NCI-H510A treated with DMSO at 0.1 percent for 48 hours (cell line): Measurements from ENCODE around the gene GGA2.
"Not testable (repeated sequence)": the region's sequence is repeated elsewhere in the genome, so short reads cannot be mapped to it uniquely, and the experiment has no call there.

Experiments used
- DNase-seq: peaks from one replicate; lab custom pipeline; 2025; lab: John Stamatoyannopoulos, UW

GGA2 gene

DNA sequence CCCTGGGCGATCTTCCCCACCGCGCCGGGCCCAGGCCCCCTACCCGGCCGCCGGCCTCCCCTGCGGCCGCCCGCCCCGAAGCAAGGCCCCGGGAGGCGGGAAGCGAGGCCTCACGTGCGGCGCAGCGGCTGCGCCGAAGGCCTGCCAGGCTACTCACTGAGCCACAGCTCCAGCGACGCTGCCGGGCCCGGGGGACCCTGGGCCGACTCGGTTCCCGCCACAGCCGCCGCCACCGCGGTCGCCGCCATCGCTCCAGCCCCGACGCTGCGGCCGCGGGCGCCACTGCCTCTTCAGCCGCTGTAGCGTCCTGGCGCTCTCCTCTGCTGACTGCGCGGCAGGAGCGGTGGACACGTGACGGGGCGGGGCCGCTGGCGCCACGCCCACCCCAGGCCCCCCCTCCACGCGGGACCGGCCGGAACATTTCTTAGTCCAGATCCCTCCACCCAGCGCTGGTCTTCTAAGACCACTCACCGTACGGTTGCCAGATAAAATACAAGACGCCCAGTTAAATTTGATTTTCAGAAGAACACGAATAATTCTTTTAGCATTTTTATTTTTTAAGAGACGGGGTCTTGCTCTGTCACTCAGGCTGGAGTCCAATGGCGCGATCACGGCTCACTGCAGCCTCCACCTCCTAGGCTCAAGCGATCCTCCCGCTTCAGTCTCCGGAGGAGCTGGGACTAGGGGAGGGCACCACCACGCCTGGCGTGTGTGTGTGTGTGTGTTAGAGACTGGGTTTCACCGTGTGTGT, at the start of gene GGA2:
Gene GGA2 (minus strand): TSS at position 331 of the 751 bp plus-strand sequence. CDS start 83 bp downstream, at position 248.
- DNase-seq, result peak; percentile 91

- no peak for DNase-seq
These were observed 47.7 kb upstream of the GGA2 start for GRCh38 chr16:23557779-23558702.

DNA sequence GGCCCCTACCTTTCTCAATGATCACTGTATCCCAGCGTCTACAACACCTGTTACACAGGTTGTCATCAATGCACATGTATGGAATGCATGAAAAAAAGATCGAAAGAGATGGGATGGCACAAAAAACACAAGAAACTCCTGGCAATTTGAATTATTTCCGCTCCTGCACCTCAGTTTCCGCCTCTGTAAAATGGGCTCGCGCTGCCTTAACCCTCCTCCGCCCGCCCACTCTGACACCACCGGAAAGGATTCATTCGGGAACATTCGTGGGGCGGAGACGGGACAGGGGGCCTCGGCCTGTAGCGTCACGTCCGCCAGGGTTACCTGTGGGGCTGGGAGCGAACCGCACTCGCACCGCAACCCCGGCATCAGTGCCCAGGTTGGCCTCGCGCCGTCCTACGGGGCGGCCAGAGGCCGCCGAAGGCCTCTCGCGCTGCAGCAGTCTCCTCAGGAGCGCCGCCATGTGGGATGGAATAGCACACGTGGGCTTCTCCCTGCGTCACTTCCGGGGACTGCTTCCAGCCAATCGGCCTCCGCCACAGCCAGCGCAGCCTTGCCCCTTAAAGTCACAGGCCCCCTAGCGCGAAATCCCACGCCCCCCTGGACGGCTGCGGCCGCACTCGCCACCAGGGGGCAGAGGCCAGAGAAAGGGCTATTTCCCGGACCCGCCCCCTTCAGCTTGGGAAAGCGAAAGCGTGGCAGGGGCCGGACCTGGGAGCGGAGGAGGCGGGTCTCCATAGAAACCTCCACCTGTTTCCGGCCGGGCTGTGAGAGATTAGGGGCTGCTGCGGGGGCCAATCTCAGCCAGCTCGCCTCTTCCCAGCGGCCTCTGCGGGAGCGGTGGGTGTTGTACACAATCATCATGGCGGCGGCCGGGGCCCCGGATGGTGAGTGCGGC, 46.8 kb upstream of the GGA2 start, which contains the start of the genes EARS2 and UBFD1:
Gene EARS2 (minus strand): TSS at position 470 of the 898 bp plus-strand sequence. CDS start 7 bp downstream, at position 463.
Gene UBFD1 (plus strand): TSS at position 847 of the 898 bp plus-strand sequence. CDS start 16 bp downstream, at position 863.
- DNase-seq, result peak; percentile 99

DNA sequence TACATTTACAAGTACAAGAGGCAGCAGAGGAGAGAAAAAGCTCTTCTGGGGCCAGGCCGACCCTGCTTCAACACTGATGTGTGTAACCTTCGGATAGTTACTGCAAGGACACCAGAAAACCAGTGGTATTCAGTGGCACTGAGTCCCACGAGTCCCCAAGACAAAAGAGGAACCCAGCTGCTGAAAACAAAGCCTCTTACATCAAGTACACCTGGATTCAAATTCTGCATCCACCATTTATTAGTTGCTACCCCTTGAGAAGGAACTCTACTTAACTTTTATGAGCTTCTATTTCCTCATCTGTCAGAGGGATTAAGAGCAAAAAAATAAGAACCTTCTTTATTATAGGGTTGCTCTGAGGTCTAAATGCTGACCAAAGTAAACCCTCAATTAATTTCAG, 44.2 kb upstream of the GGA2 start:
- no peak for DNase-seq

DNA sequence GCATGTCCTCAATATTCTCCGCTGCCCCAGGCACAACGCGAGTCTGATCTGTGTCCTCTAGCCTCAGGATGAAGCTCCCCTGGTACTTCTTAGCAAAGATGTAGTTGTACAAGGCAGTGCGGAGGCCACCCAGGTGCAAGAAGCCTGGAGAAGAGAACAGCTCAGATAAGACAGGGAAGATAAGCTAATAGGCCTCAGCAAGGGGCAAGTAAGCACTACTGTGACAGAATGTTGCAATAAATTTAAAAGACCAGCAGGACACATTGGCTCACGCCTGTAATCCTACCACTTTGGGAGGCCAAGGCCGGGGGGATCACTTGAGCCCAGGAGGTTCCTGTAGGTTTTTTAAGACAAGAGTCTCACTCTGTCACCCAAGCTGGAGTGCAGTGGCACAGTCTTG, 41.9 kb upstream of the GGA2 start:
- DNase-seq, result no peak

- no peak for DNase-seq
These were observed 39.6 kb upstream of the GGA2 start for GRCh38 chr16:23549938-23550337.

DNA sequence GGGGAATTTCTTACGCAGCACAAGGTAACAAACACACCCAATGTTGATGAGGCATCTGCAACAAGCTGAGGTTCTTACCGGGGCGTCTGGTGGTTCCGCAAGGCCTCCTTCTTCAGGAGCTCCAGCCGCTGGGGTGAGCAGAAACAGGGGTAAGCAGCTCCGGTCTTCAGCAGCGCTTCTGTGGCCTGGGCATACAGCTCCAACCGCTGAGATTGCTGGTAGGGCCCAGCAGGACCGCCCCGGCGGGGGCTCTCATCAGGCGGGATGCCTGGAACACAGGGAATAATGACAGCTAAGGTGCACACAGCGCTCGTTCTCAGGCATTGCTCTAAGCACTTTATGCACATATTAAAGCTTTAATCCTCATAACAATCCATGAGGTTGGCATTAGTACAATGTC, 34.1 kb upstream of the GGA2 start:
- DNase-seq, result no peak

DNA sequence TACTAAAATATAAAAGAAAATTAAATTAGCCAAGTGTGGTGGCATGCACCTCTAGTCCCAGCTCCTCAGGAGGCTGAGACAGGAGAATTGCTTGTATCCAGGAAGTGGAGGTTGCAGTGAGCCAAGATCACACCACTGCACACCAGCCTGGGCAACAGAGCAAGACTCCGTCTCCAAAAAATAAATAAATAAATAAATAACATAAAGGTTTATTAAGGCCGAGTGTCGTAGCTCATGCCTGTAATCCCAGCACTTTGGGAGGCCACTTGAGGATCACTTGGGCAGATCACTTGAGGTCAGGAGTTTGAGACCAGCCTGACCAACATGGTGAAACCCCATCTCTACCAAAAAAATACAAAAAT, 30.5 kb upstream of the GGA2 start:
- DNase-seq, result not testable (repeated sequence)

- DNase-seq, result peak; percentile 91
These were observed 29.9 kb upstream of the GGA2 start for GRCh38 chr16:23539984-23540816.

- no peak for DNase-seq
These were observed 28.6 kb upstream of the GGA2 start for GRCh38 chr16:23538919-23539278.

GRCh38 chr16:23537390-23537789, 27.1 kb upstream of the GGA2 start:
- DNase-seq, result no peak

DNA sequence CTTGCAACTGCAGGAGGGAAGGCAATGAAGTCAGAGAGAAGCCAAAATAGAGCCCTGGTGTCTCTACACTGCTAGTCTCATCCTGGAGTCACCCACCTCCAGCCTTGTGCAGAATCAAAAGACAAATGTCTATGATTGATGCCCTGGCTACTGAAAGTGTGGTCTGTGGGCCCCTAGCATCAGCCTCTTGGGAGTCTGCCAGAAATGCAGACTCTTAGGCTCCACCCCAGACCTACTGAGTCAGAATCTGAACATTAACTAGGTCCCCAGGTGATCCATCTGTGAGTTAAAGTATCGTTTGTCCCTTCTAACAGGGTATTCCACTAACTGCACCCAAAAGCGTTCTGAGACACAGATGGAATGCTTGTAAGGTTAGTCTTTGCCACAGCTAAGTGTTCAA, 25.6 kb upstream of the GGA2 start:
- DNase-seq, result no peak

DNA sequence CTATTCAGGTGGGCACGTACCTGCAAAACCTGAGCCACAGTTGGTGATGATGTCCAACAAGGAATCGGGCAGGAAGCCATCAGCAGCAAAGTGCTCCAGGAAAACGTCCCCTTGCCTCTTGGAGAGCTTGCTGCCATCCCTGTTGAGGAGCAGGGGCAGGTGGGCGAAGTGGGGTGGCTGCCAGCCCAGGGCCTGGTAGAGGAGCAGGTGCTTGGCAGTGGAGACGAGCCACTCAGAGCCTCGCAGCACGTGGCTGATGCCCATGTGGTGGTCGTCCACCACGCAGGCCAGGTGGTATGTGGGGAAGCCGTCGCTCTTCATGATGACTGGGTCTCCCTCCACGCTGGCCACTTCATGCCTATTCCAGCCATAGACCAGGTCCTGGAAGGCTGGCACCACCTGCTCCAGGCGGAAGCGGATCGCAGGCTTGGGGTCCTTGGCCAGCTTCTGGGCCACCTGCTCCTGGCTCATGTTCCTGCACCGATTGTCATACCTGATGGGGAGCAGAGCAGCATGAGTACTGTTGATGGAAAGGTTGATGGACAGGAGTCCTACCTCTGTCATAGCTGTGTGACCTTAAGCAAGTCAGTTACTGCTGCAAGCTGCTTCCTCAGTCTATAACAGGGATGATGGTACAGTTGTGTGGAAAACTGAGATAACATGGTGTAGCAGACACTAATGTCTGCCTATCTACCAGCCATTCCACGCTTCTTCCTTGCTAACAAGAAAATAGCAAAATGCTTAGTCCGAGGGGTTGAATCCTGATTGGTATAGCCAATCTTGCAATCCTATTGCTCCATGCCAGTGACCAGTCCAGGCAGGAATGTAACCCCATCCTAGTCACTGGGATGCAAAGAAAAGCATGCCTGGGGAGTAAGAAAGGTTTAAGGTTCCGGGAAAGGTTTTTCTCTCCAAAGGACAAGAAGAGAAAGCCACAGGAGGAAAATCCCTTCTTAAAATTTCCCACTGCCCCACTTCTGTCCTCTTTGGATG, 24.9 kb upstream of the GGA2 start:
- DNase-seq, result no peak

- no peak for DNase-seq
These were observed 22.2 kb upstream of the GGA2 start for GRCh38 chr16:23532448-23532847.

DNA sequence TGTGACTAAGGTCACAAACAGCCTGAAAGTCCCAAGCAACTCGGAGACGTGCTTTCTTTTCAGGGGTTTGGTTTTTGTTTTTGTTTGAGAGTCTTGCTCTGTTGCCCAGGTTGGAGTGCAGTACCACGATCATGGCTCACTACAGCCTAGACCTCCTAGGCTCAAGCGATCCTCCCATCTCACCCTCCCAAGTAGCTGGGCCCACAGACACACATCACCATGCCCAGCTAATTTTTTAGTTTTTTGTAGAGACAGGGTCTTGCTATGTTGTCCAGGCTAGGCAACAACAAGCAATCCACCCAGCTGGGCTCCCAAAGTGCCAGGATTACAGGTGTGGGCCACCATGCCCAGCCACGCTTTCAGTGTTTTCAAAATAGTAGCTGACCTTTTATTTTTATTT, 19.8 kb upstream of the GGA2 start:
- DNase-seq, result no peak

GRCh38 chr16:23528644-23529310, 18.5 kb upstream of the GGA2 start:
- DNase-seq, result no peak

DNA sequence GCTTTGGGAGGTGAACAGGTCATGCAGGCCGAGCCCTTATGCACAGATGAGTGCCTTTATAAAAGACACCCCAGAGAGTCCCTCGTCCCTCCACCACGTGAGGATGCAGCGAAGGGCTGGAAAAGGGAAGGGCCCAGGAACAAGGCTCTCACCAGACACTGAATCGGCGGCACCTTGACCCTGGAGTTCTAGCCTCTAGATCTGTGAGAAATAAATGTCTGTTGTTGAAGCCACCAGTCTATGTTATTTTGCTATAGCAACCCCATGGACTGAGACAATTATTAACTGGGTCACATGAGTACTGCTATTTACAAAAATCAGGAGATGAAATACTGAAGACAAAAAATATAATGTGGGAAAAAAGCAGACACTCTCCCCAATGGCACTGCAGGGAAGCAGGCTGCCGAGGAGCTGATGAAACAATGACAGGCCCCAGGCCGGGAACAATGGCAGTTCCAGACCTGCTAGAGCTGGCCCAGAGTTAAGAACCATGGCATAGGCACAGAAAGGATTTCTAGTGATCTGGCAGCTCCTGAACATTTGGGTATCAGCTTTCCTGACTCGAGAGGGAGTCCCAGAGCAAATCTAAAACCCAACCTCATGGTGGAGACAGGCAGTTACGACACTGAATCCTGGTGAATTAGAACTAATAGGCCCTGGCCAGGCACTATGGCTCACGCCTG, 17.8 kb upstream of the GGA2 start:
- DNase-seq, result no peak

GRCh38 chr16:23524886-23525285, 14.6 kb upstream of the GGA2 start:
- no peak for DNase-seq
